Activated CD8-positive, alpha-beta T cell treated with anti-CD3 and anti-CD28 coated beads for 36 hours (primary cell): ENCODE data around the gene TNS1. TPM values are rescaled to one million over a fixed set of nuclear protein-coding genes. Genes with fewer than 3 reads are reported as not detected.

Source experiments
- ATAC-seq: fragments of 200-7000 bp; cut with Tn5 transposase; one replicate; pipeline ENCODE4 v1.10.0; 2021; ENCODE audit warnings: mild to moderate bottlenecking, moderate library complexity
- CTCF ChIA-PET: fragments of 350-600 bp; sonication (Branson Sonifier 250); formaldehyde crosslinking; loops from one replicate; lab custom pipeline; 2021; ENCODE audit warnings: antibody characterized with exemption; lab: Charles Lee
- POLR2A ChIA-PET: fragments of 350-600 bp; sonication (Branson Sonifier 250); formaldehyde crosslinking; loops from one replicate; lab custom pipeline; 2021; ENCODE audit warnings: antibody characterized with exemption; lab: Charles Lee
- DNase-seq: peaks from one replicate; pipeline ENCODE4 v3.0.0-alpha.2; 2020
- H3K27ac Mint-ChIP-seq: one replicate; pipeline ENCODE4 v1.8.0; 2021; ENCODE audit warnings: mild to moderate bottlenecking, mixed read lengths
- H3K27me3 Mint-ChIP-seq: one replicate; pipeline ENCODE4 v1.8.0; 2021; ENCODE audit warnings: mixed read lengths
- H3K36me3 Mint-ChIP-seq: one replicate; pipeline ENCODE4 v1.8.0; 2021; ENCODE audit warnings: low read depth, mixed read lengths
- H3K4me1 Mint-ChIP-seq: one replicate; pipeline ENCODE4 v1.8.0; 2021; ENCODE audit warnings: low read depth, mixed read lengths
- H3K4me3 Mint-ChIP-seq: one replicate; pipeline ENCODE4 v1.8.0; 2021; ENCODE audit warnings: mild to moderate bottlenecking, moderate library complexity, mixed read lengths
- H3K9me3 Mint-ChIP-seq: one replicate; pipeline ENCODE4 v1.8.0; 2021; ENCODE audit warnings: mixed read lengths
- intact Hi-C: fragments of 100-400 bp; cut with micrococcal nuclease; formaldehyde crosslinking; loops from one replicate; pipeline ENCODE4 v1.10.0; 2022
- total RNA-seq, 2 experiments: library from RNA; stranded (reverse); gene quantifications; one replicate each; pipeline ENCODE4 v1.2.3, GENCODE V29; 2021
- TF ChIP-seq, protein P1 (sequence below): fragments of 200-600 bp; IDR thresholded peaks from one replicate; pipeline ENCODE4 v1.8.0; 2022; ENCODE audit warnings: antibody characterized with exemption, mild to moderate bottlenecking

TNS1 gene
- total RNA-seq, 2 experiments from 2014 or later: 1.8 to 2.0 TPM

DNA sequence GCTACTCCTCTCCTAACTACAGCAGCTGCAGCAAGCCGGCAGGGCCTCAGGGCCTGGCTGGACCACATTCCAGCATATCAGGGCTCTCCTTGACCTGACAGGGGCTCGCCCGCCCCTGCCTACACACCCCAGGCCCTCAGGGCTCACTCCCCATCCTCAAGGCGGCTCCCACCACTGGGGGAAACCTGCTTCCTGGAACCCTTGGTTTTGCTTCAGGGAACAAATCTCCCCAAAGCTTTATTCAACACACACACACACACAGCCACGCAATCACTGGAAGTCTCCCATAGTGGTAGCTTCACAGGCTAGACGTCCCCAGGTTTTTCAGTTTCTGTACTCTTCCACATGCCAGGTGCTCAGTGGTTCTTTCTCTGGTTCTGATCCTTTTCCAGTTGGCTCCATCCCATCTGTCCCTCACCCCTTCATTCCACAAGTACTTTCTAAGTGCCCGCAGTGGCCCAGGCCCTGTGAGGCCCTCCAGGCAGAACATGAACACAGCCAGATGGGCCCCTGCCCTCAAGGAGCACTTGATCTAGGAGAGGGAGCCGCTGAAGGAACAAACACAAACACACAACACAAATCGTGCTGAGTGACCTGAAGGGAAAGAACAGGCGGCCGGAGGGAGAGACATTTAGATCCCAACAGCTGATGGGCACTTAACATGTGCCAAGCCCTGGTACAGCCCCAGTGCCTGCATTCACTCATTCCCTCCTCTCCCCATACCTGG lies 51.1 kb downstream of the TNS1 start:
- no peaks in the 10 kb centered on the region for H3K4me1 Mint-ChIP-seq
- H3K4me3 Mint-ChIP-seq: no peak overlapping the region
- ATAC-seq: no peak
- H3K9me3 Mint-ChIP-seq: no peaks in the 10 kb centered on the region
- H3K36me3 Mint-ChIP-seq: no peaks in the 10 kb centered on the region
- H3K27ac Mint-ChIP-seq: no peak overlapping the region
- intact Hi-C loops: no loop called here
- peaks cover 4% of the 10 kb centered on the region for H3K27me3 Mint-ChIP-seq
- ChIA-PET CTCF (no interaction called here), POLR2A (interaction anchor here (1.6 kb wide), 1 partner anchor 12 kb away, joined by 3 read pairs; no protein-coding TSS in a partner anchor)
- DNase-seq: no peak
- TF ChIP-seq, protein P1, sequence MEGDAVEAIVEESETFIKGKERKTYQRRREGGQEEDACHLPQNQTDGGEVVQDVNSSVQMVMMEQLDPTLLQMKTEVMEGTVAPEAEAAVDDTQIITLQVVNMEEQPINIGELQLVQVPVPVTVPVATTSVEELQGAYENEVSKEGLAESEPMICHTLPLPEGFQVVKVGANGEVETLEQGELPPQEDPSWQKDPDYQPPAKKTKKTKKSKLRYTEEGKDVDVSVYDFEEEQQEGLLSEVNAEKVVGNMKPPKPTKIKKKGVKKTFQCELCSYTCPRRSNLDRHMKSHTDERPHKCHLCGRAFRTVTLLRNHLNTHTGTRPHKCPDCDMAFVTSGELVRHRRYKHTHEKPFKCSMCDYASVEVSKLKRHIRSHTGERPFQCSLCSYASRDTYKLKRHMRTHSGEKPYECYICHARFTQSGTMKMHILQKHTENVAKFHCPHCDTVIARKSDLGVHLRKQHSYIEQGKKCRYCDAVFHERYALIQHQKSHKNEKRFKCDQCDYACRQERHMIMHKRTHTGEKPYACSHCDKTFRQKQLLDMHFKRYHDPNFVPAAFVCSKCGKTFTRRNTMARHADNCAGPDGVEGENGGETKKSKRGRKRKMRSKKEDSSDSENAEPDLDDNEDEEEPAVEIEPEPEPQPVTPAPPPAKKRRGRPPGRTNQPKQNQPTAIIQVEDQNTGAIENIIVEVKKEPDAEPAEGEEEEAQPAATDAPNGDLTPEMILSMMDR: no peak

DNA sequence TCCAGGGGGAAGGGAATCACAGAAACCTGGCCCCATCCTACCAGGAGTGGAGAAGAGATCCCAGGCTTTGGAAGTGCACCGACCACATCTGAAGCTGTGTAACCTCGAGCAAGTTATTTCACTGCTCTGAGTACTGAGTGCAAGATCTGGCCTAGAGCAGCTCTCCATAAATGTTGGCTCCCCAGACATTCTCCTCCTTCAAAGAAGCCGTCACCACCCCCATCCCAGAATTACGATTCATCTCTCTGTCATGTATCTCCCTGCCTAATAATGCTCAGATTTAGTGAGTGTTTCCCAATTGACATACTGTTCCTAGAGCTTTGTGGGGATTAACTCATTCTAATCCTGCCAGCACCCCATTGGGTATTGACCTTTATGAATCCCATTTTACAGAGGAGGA lies 51.7 kb downstream of the TNS1 start:
- ChIA-PET POLR2A (interaction anchor here (1.6 kb wide), 1 partner anchor 12 kb away, joined by 3 read pairs; no protein-coding TSS in a partner anchor), CTCF (interaction anchor here (0.8 kb wide), 1 partner anchor 77 kb away, joined by 3 read pairs; no protein-coding TSS in a partner anchor)
- TF ChIP-seq, protein P1: no peak
- Mint-ChIP-seq H3K9me3 (no peaks in the 10 kb centered on the region), H3K4me3 (no peak overlapping the region), H3K27me3 (peaks cover 5% of the 10 kb centered on the region), H3K4me1 (no peaks in the 10 kb centered on the region), H3K27ac (no peak overlapping the region), H3K36me3 (no peaks in the 10 kb centered on the region)
- DNase-seq: no peak
- ATAC-seq: no peak
- intact Hi-C loops: no loop called here

DNA sequence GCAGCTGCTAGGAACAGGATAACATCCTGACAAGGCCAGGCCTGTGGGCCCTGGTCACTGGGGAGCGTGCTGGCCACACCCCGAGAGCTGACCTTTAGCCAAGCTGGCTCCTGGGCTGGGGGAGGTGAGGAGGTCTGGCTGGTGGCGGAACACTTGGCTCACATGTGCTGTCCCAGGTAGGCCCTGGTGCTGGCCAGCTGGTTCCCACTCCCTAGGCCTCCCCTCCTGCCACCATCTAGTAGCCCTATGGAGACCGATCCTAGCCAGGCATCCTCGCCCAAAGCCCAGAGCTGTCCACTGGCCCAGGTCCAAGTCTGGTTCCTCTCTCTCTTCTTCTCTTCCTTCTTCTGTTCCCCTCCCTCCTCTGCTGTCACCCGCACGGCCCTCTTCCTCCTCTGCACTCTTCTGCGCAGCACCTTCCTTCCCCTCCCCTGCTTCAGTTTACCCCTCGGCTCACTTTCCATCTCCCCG lies 52.4 kb downstream of the TNS1 start:
- DNase-seq (no peak), ATAC-seq (no peak)
- ChIA-PET CTCF (interaction anchor here (0.8 to 1.2 kb wide), 2 partner anchors 78 to 165 kb away, joined by 3 to 4 read pairs; no protein-coding TSS in a partner anchor), POLR2A (no interaction called here)
- TF ChIP-seq, protein P1: no peak
- H3K9me3 Mint-ChIP-seq: no peaks in the 10 kb centered on the region
- H3K4me1 Mint-ChIP-seq: no peaks in the 10 kb centered on the region
- H3K4me3 Mint-ChIP-seq: no peak overlapping the region
- no peaks in the 10 kb centered on the region for H3K36me3 Mint-ChIP-seq
- intact Hi-C loops: no loop called here
- no peak overlapping the region for H3K27ac Mint-ChIP-seq
- peaks cover 8% of the 10 kb centered on the region for H3K27me3 Mint-ChIP-seq

DNA sequence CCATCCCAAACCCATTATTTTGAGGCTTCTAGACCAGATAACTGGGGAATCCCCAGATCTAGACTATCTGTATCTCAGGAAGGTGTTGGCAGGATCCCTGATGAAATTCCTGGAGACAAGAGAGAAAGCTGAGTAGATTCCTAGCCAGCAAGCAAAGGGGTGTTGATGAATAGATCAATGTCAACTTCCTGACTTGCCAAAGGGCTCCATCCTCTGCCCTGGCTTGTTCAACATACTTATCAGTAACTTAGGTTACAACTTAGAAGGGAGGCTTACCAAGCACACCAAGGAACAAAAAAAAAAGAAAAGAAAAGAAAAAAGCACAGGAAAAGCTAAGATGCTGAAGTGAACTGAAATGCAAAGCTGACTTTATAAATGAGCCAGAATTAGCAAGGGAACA lies 53.3 kb downstream of the TNS1 start:
- H3K4me3 Mint-ChIP-seq: no peak overlapping the region
- intact Hi-C loops: no loop called here
- H3K9me3 Mint-ChIP-seq: no peaks in the 10 kb centered on the region
- DNase-seq (no peak), ATAC-seq (no peak)
- no peak overlapping the region for H3K27ac Mint-ChIP-seq
- H3K36me3 Mint-ChIP-seq: no peaks in the 10 kb centered on the region
- TF ChIP-seq, protein P1: no peak
- H3K27me3 Mint-ChIP-seq: peaks cover 8% of the 10 kb centered on the region
- CTCF ChIA-PET: interaction anchor here (1.2 kb wide), 1 partner anchor 164 kb away, joined by 4 read pairs; no protein-coding TSS in a partner anchor
- POLR2A ChIA-PET: no interaction called here
- no peaks in the 10 kb centered on the region for H3K4me1 Mint-ChIP-seq

DNA sequence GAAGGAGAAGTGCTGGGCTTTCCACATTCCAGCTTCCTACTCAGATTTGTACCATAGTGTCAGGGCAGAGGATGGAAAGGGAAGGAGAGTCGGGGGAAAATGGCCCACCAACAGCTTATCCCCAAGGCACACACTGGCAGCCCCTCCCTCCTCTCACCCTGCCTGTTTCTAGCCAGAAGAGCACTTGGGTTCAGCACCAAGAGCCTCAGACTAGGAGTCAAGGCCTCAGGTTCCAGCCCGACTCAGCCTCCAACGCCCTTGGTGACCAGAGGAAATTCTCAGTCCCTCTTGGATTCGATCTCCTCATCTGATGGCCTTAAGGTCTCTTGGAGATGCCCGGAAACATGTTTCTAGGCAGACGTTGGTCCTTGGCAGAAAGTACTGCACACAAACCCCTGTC lies 53.9 kb downstream of the TNS1 start:
- ATAC-seq (no peak), DNase-seq (no peak)
- Mint-ChIP-seq H3K27me3 (peaks cover 8% of the 10 kb centered on the region), H3K27ac (no peak overlapping the region), H3K36me3 (no peaks in the 10 kb centered on the region), H3K9me3 (no peaks in the 10 kb centered on the region), H3K4me3 (no peak overlapping the region), H3K4me1 (no peaks in the 10 kb centered on the region)
- intact Hi-C loops: no loop called here
- TF ChIP-seq, protein P1: no peak
- POLR2A ChIA-PET: no interaction called here
- CTCF ChIA-PET: no interaction called here
